Right renal cortex interstitium (tissue), 3 donors: ENCODE measurements around the gene MRPL4. TPM values are rescaled to one million over a fixed set of nuclear protein-coding genes. Genes with fewer than 3 reads are reported as not detected.
"Not testable (repeated sequence)": the region's sequence is repeated elsewhere in the genome, so short reads cannot be mapped to it uniquely, and the experiment has no call there.

Experiments
- DNase-seq, 3 donors: peaks; one replicate each; pipeline ENCODE4 v3.0.0-alpha.2; 2013; ENCODE audit warnings: low read depth in 3 of 3, low spot score in 2 of 3
- polyA plus RNA-seq, 3 donors: library from polyadenylated mRNA; unstranded; fragments of 120-200 nt; gene quantifications; one replicate each; pipeline ENCODE4 v1.2.1, GENCODE V29; 2013; ENCODE audit not compliant: insufficient read length in 3 of 3

Gene MRPL4
- polyA plus RNA-seq, 3 donors: 30.8 to 34.6 (median 30.8) TPM

DNA sequence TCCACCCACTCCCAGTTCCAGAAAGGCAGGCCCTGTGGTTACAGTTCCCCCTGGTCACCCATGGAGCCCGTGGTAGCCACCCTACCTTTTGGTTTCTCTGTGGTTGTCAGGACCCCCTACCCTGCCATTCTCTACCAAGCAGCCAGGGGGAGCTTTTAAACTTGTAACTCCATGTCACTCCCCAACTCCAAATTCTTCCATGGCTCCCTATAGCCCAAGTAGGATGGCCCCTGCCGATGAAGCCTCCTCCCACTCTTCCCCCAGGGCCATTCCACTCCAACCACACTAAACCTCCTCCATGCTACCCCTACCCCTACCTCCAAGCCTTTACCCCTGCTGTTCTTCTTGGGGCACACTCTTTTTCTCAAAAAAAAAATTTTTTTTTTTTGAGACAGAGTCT is 23.1 kb upstream of the MRPL4 start:
- no peak for DNase-seq

GRCh38 chr19:10230173-10230860 is 21.7 kb upstream of the MRPL4 start:
- DNase-seq: peak in 1 of 3 donors; percentile 36

GRCh38 chr19:10230861-10231611 is 21.0 kb upstream of the MRPL4 start, which contains the start of gene S1PR2:
Gene S1PR2, minus strand, starts transcription at chr19:10231331. Its CDS starts 6,426 bp downstream, at chr19:10224905.
- DNase-seq: peak in 2 of 3 donors; percentile 61 to 65

DNA sequence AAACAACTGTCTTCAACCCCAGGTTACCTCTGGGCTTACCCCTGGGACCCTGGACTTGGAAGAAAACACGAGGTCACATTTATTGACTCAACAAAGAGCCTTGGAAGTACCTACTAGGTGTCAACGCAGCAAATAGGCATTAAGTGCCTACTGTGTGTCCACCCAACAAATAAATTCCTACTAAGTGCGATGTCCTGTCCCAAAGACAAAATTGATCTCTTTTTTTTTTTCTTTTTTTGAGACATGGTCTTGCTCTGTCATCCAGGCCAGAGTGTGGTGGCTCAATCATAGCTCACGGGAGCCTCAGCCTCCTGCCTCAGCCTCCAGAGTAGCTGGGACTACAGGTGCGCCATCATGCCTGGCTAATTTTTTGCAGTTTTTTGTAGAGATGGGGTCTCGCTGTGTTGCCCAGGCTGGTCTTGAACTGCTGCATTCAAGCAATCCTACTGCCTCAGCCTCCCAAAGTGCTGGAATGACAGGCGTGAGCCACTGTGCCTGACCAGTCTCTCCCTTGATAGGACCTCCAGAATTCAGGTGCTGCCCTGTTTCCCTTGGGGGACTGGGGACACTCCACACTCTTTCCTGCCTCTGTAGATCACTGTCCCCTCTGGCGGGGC is 20.3 kb upstream of the MRPL4 start:
- no peak for DNase-seq

- DNase-seq: no peak
These were observed 18.1 kb upstream of the MRPL4 start for GRCh38 chr19:10233946-10234345.

DNA sequence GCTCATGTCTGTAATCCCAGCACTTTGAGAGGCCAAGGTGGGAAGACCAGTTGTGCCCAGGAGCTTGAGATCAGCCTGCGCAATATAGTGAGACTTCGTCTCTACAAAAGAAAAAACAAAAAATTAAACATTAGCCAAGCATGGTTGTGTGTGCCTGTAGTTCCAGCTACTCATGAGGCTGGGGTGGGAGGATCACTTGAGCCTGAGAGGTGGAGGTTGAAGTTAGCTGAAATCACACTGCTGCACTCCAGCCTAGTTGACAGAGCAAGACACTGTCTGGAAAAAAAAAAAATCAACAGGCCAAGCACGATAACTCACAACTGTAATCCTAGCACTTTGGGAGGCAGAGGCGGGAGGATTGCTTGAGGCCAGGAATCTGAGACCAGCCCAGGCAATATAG is 17.0 kb upstream of the MRPL4 start:
- no peak for DNase-seq

DNA sequence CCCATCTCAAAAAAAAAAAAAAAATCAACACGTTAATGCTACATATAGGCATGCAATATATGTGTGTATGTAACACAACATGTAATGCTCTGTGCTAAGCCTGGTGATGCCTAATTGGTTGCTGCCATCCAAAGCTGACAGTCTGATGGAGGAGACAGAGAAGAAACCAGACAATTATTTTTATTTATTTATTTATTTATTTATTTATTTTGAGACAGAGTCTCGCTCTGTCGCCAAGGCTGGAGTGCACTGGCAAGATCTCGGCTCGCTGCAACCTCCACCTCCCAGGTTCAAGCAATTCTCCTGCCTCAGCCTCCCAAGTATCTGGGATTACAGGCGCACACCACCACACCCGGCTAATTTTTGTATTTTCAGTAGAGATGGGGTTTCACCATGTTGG is 16.6 kb upstream of the MRPL4 start:
- not testable (repeated sequence) for DNase-seq

GRCh38 chr19:10237702-10238101 is 14.3 kb upstream of the MRPL4 start:
- no peak for DNase-seq

DNA sequence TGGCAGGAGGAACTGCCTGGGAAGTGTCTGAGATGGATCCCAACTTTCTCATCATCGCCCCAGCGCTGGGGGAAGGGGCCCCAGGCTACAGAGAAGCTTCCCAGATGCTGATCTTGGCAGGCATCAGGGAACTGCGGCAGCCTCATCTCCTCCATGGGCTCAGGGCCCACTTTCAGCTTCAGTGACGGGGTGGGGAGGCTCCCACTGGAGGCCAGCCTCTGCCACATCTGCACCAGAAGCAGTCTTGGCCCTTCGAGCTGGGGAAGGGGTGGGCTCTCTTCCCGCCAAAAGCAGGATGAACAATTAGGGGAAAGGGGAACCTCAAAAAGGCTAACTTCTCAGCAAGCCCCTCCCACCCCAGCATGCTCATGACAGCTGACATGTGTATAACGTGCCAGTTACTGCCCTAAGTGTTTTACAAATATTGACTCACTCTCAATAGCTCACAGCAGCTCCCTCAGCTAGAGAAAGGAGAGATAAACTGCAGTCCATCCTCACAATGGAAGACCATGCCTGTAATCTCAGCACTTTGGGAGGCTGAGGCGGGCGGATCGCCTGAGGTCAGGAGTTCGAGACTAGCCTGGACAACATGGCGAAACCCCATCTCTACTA is 13.7 kb upstream of the MRPL4 start:
- DNase-seq: peak in 1 of 3 donors; percentile 33

GRCh38 chr19:10241826-10242449 is 10.1 kb upstream of the MRPL4 start:
- DNase-seq: not testable (repeated sequence)

DNA sequence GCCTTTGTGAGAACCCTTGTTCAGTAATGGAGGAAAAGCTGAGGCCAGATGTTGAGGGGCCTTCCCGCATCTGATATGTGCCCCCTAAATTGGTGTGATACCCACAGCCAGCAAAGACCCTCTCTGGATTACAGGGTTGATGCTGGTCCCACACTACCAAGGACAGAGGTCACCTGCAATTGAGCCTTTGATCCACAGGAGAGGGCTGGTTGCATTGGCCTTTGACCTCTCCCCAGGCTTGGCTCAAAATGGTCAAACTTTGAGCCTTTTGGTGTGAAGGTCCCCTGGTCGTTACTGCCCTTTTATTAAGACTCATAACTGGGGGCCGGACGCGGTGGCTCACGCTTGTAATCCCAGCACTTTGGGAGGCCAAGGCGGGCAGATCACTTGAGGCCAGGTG is 8.4 kb upstream of the MRPL4 start:
- no peak for DNase-seq

GRCh38 chr19:10245189-10245939 is 6.7 kb upstream of the MRPL4 start:
- no peak for DNase-seq

- DNase-seq: no peak
These were observed 5.5 kb upstream of the MRPL4 start for GRCh38 chr19:10246511-10246910.

GRCh38 chr19:10252707-10253106 is 693 bp downstream of the MRPL4 start:
- no peak for DNase-seq

GRCh38 chr19:10254244-10254643 is 2.2 kb downstream of the MRPL4 start:
- DNase-seq: no peak

DNA sequence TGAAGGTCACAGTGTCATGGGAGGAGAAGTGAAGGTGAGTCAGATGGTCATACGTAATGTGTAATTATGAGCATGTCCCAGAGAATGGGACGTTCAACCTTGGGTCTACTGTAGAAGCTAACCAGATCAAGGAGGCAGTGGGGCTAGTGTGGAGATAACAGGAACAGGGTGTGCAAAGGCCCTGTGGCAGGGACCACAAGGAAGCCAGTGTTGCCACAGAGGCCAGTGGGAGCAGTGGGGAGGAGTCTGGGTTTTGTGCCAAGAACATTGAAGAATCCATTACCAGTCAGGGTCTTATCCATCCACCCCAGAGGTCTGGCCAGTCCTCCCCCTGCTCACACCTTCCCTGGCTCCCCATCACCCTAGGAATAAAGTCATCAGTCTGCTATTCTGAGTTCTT is 3.3 kb downstream of the MRPL4 start:
- DNase-seq: no peak

DNA sequence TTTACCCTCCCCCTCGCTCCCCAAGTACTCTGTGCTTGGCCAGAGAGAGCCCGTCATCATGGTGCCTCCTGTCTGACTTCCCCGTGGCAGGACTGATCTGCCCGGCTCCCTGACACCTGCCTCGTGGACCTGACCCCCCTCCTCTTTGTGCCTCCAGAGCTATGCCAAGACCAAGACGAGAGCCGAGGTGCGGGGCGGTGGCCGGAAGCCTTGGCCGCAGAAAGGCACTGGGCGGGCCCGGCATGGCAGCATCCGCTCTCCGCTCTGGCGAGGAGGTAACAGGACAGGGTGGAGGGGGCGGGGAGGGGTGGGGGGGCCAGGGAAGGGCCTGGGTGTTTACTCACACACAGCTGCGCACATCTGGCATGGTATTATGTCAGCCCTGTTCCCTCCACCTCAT is 4.5 kb downstream of the MRPL4 start:
- no peak for DNase-seq

DNA sequence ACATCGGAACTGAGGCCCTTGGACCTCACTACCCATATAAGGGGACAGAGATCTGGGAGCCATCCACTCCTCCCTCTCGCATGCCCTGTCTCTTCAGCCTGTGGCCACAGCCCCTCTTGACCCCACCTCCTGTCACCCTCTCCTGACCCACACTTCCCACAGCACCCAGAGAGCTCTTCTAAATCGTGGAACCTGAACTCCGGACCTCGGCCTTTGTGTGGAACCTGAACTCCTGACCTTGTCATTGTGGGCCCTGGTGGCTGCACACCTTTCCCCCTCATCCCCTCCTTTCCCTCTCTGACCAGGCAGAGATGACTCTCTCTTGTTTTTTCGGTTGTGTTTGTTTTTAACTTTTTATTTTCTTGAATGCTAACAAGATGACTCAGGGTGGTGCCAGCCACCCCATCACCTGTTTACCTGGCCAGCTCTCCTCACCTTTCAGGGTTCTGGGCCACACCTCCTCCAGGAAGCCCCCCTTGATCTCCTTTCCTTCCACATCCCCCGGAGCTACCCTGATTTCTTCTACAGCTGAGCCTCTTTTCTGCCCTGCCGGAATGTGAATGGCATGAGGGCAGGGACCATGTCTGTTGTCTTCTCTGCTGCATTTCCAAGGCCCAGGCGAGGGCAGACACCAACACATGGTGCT is 5.1 kb downstream of the MRPL4 start:
- DNase-seq: no peak

DNA sequence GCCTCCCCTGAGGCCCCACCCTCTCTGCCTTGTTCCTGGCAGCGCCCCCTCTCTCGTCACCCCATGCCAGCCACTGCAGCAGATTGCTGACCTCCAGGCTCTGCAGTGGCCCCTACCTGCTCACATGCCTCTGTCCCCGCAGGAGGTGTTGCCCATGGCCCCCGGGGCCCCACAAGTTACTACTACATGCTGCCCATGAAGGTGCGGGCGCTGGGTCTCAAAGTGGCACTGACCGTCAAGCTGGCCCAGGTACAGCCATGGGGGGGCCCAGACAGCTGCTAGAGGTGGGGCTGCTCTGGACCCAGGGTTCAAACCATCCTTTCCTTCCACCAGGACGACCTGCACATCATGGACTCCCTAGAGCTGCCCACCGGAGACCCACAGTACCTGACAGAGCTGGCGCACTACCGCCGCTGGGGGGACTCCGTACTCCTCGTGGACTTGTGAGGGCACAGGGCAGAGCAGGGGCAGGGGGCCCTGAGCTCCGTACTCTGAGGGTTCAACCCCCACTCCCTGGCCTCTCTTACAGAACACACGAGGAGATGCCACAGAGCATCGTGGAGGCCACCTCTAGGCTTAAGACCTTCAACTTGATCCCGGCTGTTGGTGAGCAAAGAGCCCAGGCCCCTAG is 6.2 kb downstream of the MRPL4 start:
- DNase-seq: no peak
